IMR-90 (cell line): ENCODE data around the gene SIK2. TPM values are rescaled to one million over a fixed set of nuclear protein-coding genes. Genes with fewer than 3 reads are reported as not detected.

Experiments
- ATAC-seq: fragments of 200-7000 bp; cut with Tn5 transposase; 2 replicates; pipeline ENCODE4 v1.9.1; 2020; ENCODE audit warnings: low read depth, mild to moderate bottlenecking, moderate library complexity
- BruUV-seq: library from RNA; stranded (reverse); fragments of 400-500 nt; replicated peaks from 2 replicates; lab custom pipeline; 2021; lab: Mats Ljungman, UMichigan
- CTCF ChIA-PET: fragments of 300-600 bp; formaldehyde crosslinking; extraction: SDS; loops from one replicate; lab custom pipeline; 2021; ENCODE audit warnings: antibody characterized with exemption; lab: Yijun Ruan, JAX
- POLR2A ChIA-PET: fragments of 300-600 bp; sonication (Branson Sonifier 250); formaldehyde crosslinking; loops from one replicate; lab custom pipeline; 2022; ENCODE audit warnings: antibody characterized with exemption; ENCODE audit not compliant: unreplicated experiment; lab: Charles Lee
- DNase-seq: peaks from one replicate; pipeline ENCODE4 v3.0.0; 2013
- H2AFZ ChIP-seq: replicated peaks from 2 replicates; pipeline ENCODE3; 2013; ENCODE audit warnings: low read length, mild to moderate bottlenecking; ENCODE audit not compliant: poor library complexity
- H2AK5ac ChIP-seq: 2 replicates; pipeline ENCODE4 v1.6.1; 2013; ENCODE audit warnings: low read depth, low read length, inconsistent platforms
- H2AK9ac ChIP-seq: replicated peaks from 2 replicates; pipeline ENCODE3; 2013; ENCODE audit warnings: mild to moderate bottlenecking, low read depth, low read length, moderate library complexity; ENCODE audit not compliant: poor library complexity
- H2BK120ac ChIP-seq: 2 replicates; pipeline ENCODE4 v1.6.1; 2013; ENCODE audit warnings: low read depth, low read length, inconsistent platforms
- H2BK15ac ChIP-seq: 3 replicates; pipeline ENCODE4 v1.6.1; 2013; ENCODE audit warnings: low read depth, low read length, inconsistent platforms
- H2BK20ac ChIP-seq: 2 replicates; pipeline ENCODE4 v1.6.1; 2013; ENCODE audit warnings: low read depth, mild to moderate bottlenecking, inconsistent platforms, low read length, moderate library complexity
- H2BK5ac ChIP-seq: 2 replicates; pipeline ENCODE4 v1.6.1; 2013; ENCODE audit warnings: mild to moderate bottlenecking, low read depth, low read length, inconsistent platforms; ENCODE audit not compliant: poor library complexity, severe bottlenecking
- H3K14ac ChIP-seq: replicated peaks from 2 replicates; pipeline ENCODE4 v1.6.1; 2013; ENCODE audit warnings: low read depth, low read length, inconsistent platforms
- H3K18ac ChIP-seq: 2 replicates; pipeline ENCODE4 v1.6.1; 2013; ENCODE audit warnings: low read depth, low read length, control low read depth
- H3K23ac ChIP-seq: 2 replicates; pipeline ENCODE4 v1.6.1; 2013; ENCODE audit warnings: low read depth, low read length, inconsistent platforms
- H3K27ac ChIP-seq: 2 replicates; pipeline ENCODE4 v1.5.1; 2013; ENCODE audit warnings: mild to moderate bottlenecking, control low read depth, low read length; ENCODE audit not compliant: insufficient read depth
- H3K27me3 ChIP-seq: 2 replicates; pipeline ENCODE4 v1.6.1; 2013; ENCODE audit warnings: low read length; ENCODE audit not compliant: control insufficient read depth, insufficient read depth
- H3K36me3 ChIP-seq: 2 replicates; pipeline ENCODE4 v1.6.1; 2013; ENCODE audit warnings: low read length, mixed read lengths; ENCODE audit not compliant: control insufficient read depth, insufficient read depth
- H3K4ac ChIP-seq: 2 replicates; pipeline ENCODE4 v1.6.1; 2013; ENCODE audit warnings: low read depth, low read length, inconsistent platforms
- H3K4me1 ChIP-seq: 2 replicates; pipeline ENCODE4 v1.6.1; 2013; ENCODE audit warnings: low read length, mixed read lengths; ENCODE audit not compliant: control insufficient read depth, insufficient read depth
- H3K4me2 ChIP-seq: 2 replicates; pipeline ENCODE4 v1.6.1; 2013; ENCODE audit warnings: low read depth, mild to moderate bottlenecking, control low read depth, low read length, moderate library complexity
- H3K4me3 ChIP-seq: 2 replicates; pipeline ENCODE4 v1.5.1; 2013; ENCODE audit warnings: low read depth, mild to moderate bottlenecking, control low read depth, low read length, moderate library complexity; ENCODE audit not compliant: insufficient read depth
- H3K56ac ChIP-seq: 2 replicates; pipeline ENCODE4 v1.6.1; 2013; ENCODE audit warnings: low read length, inconsistent platforms; ENCODE audit not compliant: insufficient read depth; ENCODE audit errors: extremely low read depth
- H3K79me1 ChIP-seq, 2 experiments: 2 replicates each; pipeline ENCODE4 v1.6.1; 2013; ENCODE audit warnings: low read length in 2 of 2, inconsistent platforms in 1 of 2, low read depth in 1 of 2
- H3K9ac ChIP-seq: 2 replicates; pipeline ENCODE4 v1.6.1; 2013; ENCODE audit warnings: low read depth, low read length, control low read depth
- H3K9me1 ChIP-seq: 2 replicates; pipeline ENCODE4 v1.6.1; 2013; ENCODE audit warnings: low read length, inconsistent platforms; ENCODE audit not compliant: insufficient read depth
- H3K9me3 ChIP-seq: 2 replicates; pipeline ENCODE4 v1.6.1; 2013; ENCODE audit warnings: low read length; ENCODE audit not compliant: control insufficient read depth, insufficient read depth
- H4K20me1 ChIP-seq: 2 replicates; pipeline ENCODE4 v1.6.1; 2013; ENCODE audit warnings: low read length, inconsistent platforms; ENCODE audit not compliant: insufficient read depth
- H4K5ac ChIP-seq: 2 replicates; pipeline ENCODE4 v1.6.1; 2013; ENCODE audit warnings: mild to moderate bottlenecking, low read depth, low read length, control low read depth
- H4K8ac ChIP-seq, 2 experiments: 2 replicates each; pipeline ENCODE4 v1.6.1; 2013; ENCODE audit warnings: low read depth in 2 of 2, low read length in 2 of 2, control low read depth in 1 of 2, inconsistent platforms in 1 of 2
- H4K91ac ChIP-seq: 2 replicates; pipeline ENCODE4 v1.6.1; 2013; ENCODE audit warnings: low read depth, low read length, inconsistent platforms; ENCODE audit not compliant: insufficient read depth
- CEBPB ChIP-seq: IDR thresholded peaks from 2 replicates; pipeline ENCODE4 v1.6.1; 2012; ENCODE audit warnings: low read depth, low read length, improper control_type of control experiment
- CHD1 ChIP-seq: IDR thresholded peaks from 2 replicates; pipeline ENCODE4 v1.6.1; 2012; ENCODE audit warnings: low read depth, low read length, improper control_type of control experiment
- FOS ChIP-seq: fragments of 150-350 bp; IDR thresholded peaks from 2 replicates; pipeline ENCODE4 v1.6.1; 2016; ENCODE audit warnings: low read depth, low read length
- MAZ ChIP-seq: IDR thresholded peaks from 2 replicates; pipeline ENCODE4 v1.6.1; 2012; ENCODE audit warnings: low read depth, mild to moderate bottlenecking, low read length, improper control_type of control experiment, moderate library complexity, borderline replicate concordance
- MXI1 ChIP-seq: IDR thresholded peaks from 2 replicates; pipeline ENCODE4 v1.6.1; 2012; ENCODE audit warnings: low read depth, mild to moderate bottlenecking, low read length, moderate library complexity, borderline replicate concordance
- NFE2L2 ChIP-seq: fragments of 150-350 bp; IDR thresholded peaks from 2 replicates; pipeline ENCODE4 v1.6.1; 2016; ENCODE audit warnings: low read depth, mild to moderate bottlenecking, low read length
- POLR2A ChIP-seq: IDR thresholded peaks from 2 replicates; pipeline ENCODE4 v1.6.1; 2012; ENCODE audit warnings: mild to moderate bottlenecking, low read depth, low read length
- RAD21 ChIP-seq: IDR thresholded peaks from 2 replicates; pipeline ENCODE4 v1.6.1; 2012; ENCODE audit warnings: low read length, improper control_type of control experiment
- RCOR1 ChIP-seq: IDR thresholded peaks from 2 replicates; pipeline ENCODE4 v1.6.1; 2012; ENCODE audit warnings: mild to moderate bottlenecking, low read length, improper control_type of control experiment; ENCODE audit not compliant: insufficient replicate concordance
- RFX5 ChIP-seq: IDR thresholded peaks from 2 replicates; pipeline ENCODE4 v1.8.0; 2012; ENCODE audit warnings: low read depth, mild to moderate bottlenecking, low read length, moderate library complexity
- WGBS, 2 experiments: methylation state at CpG; one replicate each; pipeline versions ENCODE4 v1.1.5 to v1.1.7; 2013; ENCODE audit warnings: missing lambda C conversion rate in 2 of 2; ENCODE audit not compliant: insufficient read length in 1 of 2; ENCODE audit errors: extremely low coverage in 2 of 2; 5-methylcytosine and 5-hydroxymethylcytosine counted together
- dilution Hi-C: fragments of 300-500 bp; cut with HindIII; formaldehyde crosslinking; loops from one replicate; pipeline ENCODE4 v1.14.3; 2018; ENCODE audit warnings: low sequenced_read_pairs; ENCODE audit not compliant: unreplicated experiment
- in situ Hi-C: fragments of 300-500 bp; cut with MboI; formaldehyde crosslinking; loops from 3 replicates; pipeline ENCODE4 v1.14.3; 2019; ENCODE audit warnings: low sequenced_read_pairs, inconsistent platforms, mixed read lengths
- intact Hi-C: fragments of 100-400 bp; cut with micrococcal nuclease; formaldehyde crosslinking; loops from 2 replicates; pipeline ENCODE4 v1.10.0; 2022
- polyA plus RNA-seq, 3 experiments: library from polyadenylated mRNA; depleted of rRNA; stranded (reverse); fragments of >200 nt; gene quantifications; 2 replicates each; pipeline ENCODE4 v1.2.3, GENCODE V29; 2012; ENCODE audit warnings: low replicate concordance in 1 of 3
- total RNA-seq: library from RNA; depleted of rRNA; stranded (reverse); fragments of >200 nt; gene quantifications from 2 replicates; pipeline ENCODE4 v1.2.3, GENCODE V29; 2012
- TF ChIP-seq, protein P1 (sequence below): conservative IDR thresholded peaks from 2 replicates; pipeline ENCODE4 v1.5.1; 2012; ENCODE audit warnings: mild to moderate bottlenecking, low read depth, low read length, improper control_type of control experiment
- TF ChIP-seq, protein P2 (sequence below): fragments of 150-350 bp; IDR thresholded peaks from 2 replicates; pipeline ENCODE4 v1.6.1; 2016; ENCODE audit warnings: low read depth, mild to moderate bottlenecking, low read length, moderate library complexity, borderline replicate concordance

The SIK2 gene
- total and polyA plus RNA-seq, 2 of the 4 experiments (the other 2 are of a cell fraction) = 7.9 to 10.4 TPM

DNA sequence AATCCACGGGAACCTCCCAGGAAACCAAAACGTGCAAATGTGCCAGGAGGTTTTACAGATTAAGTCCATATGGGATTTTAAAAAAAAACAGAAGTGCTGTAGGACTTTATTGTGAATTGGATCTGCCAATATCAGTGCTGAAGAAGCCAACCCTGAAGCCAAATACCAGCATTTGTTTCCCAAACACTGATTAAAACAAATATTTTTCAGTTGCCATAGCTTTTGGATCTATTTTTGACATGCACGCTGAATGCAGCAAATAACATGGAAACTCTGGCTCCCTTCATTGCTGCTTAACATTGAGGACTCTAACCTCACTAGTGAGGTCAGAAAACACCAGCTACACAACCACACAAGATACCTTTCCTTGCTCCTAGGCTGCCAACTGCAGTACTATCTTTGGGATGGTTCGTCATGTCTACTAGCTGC lies 28.4 kb upstream of the SIK2 start:
- no peak overlapping the region for H3K56ac ChIP-seq
- no peak overlapping the region for H4K5ac ChIP-seq
- no peaks in the 10 kb centered on the region for H3K79me1 ChIP-seq
- DNase-seq = no peak
- no peaks in the 10 kb centered on the region for H3K36me3 ChIP-seq
- H4K8ac ChIP-seq = peak overlapping the region in 1 of 2 experiments; percentile 64; a peak in 2 of 4 replicates
- in situ Hi-C loops (no loop called here), dilution Hi-C loops (no loop called here), intact Hi-C loops (no loop called here)
- H2AK9ac ChIP-seq = no peak overlapping the region
- 0 out of 2 replicates have a peak overlapping the region, but pooled peaks have one; percentile 41 for H3K4ac ChIP-seq
- no peak overlapping the region; the same call in 1 of the 2 replicates for H2BK120ac ChIP-seq
- no peak overlapping the region for H2AFZ ChIP-seq
- H4K91ac ChIP-seq = no peak overlapping the region; the same call in 1 of the 2 replicates
- H3K23ac ChIP-seq = peak overlapping the region; percentile 49
- H3K27me3 ChIP-seq = no peaks in the 10 kb centered on the region
- no peak for TF ChIP-seq FOS
- no peak for TF ChIP-seq MXI1
- TF ChIP-seq NFE2L2 = no peak
- TF ChIP-seq, protein P1, sequence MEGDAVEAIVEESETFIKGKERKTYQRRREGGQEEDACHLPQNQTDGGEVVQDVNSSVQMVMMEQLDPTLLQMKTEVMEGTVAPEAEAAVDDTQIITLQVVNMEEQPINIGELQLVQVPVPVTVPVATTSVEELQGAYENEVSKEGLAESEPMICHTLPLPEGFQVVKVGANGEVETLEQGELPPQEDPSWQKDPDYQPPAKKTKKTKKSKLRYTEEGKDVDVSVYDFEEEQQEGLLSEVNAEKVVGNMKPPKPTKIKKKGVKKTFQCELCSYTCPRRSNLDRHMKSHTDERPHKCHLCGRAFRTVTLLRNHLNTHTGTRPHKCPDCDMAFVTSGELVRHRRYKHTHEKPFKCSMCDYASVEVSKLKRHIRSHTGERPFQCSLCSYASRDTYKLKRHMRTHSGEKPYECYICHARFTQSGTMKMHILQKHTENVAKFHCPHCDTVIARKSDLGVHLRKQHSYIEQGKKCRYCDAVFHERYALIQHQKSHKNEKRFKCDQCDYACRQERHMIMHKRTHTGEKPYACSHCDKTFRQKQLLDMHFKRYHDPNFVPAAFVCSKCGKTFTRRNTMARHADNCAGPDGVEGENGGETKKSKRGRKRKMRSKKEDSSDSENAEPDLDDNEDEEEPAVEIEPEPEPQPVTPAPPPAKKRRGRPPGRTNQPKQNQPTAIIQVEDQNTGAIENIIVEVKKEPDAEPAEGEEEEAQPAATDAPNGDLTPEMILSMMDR = no peak
- no peak for TF ChIP-seq RFX5
- TF ChIP-seq RAD21 = no peak
- no peak for TF ChIP-seq CEBPB
- TF ChIP-seq MAZ = no peak
- TF ChIP-seq CHD1 = no peak
- TF ChIP-seq POLR2A = no peak
- TF ChIP-seq, protein P2, sequence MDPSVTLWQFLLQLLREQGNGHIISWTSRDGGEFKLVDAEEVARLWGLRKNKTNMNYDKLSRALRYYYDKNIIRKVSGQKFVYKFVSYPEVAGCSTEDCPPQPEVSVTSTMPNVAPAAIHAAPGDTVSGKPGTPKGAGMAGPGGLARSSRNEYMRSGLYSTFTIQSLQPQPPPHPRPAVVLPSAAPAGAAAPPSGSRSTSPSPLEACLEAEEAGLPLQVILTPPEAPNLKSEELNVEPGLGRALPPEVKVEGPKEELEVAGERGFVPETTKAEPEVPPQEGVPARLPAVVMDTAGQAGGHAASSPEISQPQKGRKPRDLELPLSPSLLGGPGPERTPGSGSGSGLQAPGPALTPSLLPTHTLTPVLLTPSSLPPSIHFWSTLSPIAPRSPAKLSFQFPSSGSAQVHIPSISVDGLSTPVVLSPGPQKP = no peak
- TF ChIP-seq RCOR1 = no peak
- no peak overlapping the region for H2BK5ac ChIP-seq
- no peak overlapping the region for H2AK5ac ChIP-seq
- H4K20me1 ChIP-seq = no peaks in the 10 kb centered on the region
- ChIA-PET CTCF (interaction anchor here (0.7 kb wide), 1 partner anchor 31 kb away, joined by 3 read pairs; no protein-coding TSS in a partner anchor), POLR2A (no interaction called here)
- peaks cover 9% of the 10 kb centered on the region for H3K4me1 ChIP-seq
- BruUV-seq = no TSS peak
- H2BK20ac ChIP-seq = peak overlapping the region; percentile 82
- no peak for ATAC-seq
- no peak overlapping the region for H3K18ac ChIP-seq
- no peak overlapping the region for H3K9ac ChIP-seq
- 0 out of 3 replicates have a peak overlapping the region, but pooled peaks have one; percentile 35 for H2BK15ac ChIP-seq
- WGBS, 2 experiments = no CpG with 5 or more reads among the region's 4 CpGs
- H3K14ac ChIP-seq = peak overlapping the region; percentile 29
- H3K4me3 ChIP-seq = no peak overlapping the region
- H3K27ac ChIP-seq = peak overlapping the region; percentile 13; the same call in 1 of the 2 replicates
- H3K9me1 ChIP-seq = peaks cover 19% of the 10 kb centered on the region
- H3K9me3 ChIP-seq = no peaks in the 10 kb centered on the region
- H3K4me2 ChIP-seq = peak overlapping the region; percentile 7; the same call in 1 of the 2 replicates
